Lower leg skin (tissue), 3 donors: ENCODE data around the gene LBHD2.

Experiments used
- CTCF ChIP-seq, 3 donors: fragments of 450-650 bp; IDR thresholded peaks; one replicate each; pipeline ENCODE4 v1.5.1; 2016; ENCODE audit warnings: antibody characterized with exemption in 3 of 3, mild to moderate bottlenecking in 3 of 3, moderate library complexity in 2 of 3
- POLR2A ChIP-seq, 2 donors: fragments of 450-650 bp; IDR thresholded peaks; one replicate each; pipeline ENCODE4 v1.6.1; 2016 to 2017; ENCODE audit warnings: antibody characterized with exemption in 2 of 2, mild to moderate bottlenecking in 1 of 2, moderate library complexity in 1 of 2

GRCh38 chr14:103071544-103072251 lies 12.3 kb upstream of the LBHD2 start:
- no peak for TF ChIP-seq CTCF (IDR thresholded peaks at IDR 0.05)
- TF ChIP-seq POLR2A (IDR thresholded peaks at IDR 0.05), result no peak
